Tibial nerve (tissue), 4 donors: ENCODE results near the gene AGK.
"Not testable (repeated sequence)": the region's sequence is repeated elsewhere in the genome, so short reads cannot be mapped to it uniquely, and the experiment has no call there.

Source experiments
- EP300 ChIP-seq, 2 donors: sonication (generic); formaldehyde crosslinking; IDR thresholded peaks; one replicate each; pipeline ENCODE4 v1.6.1; 2017; ENCODE audit warnings: antibody characterized with exemption in 2 of 2, mild to moderate bottlenecking in 1 of 2
- POLR2A ChIP-seq, 2 donors: fragments of 450-650 bp; IDR thresholded peaks; one replicate each; pipeline ENCODE4 v1.6.1; 2017; ENCODE audit warnings: antibody characterized with exemption in 2 of 2, mild to moderate bottlenecking in 2 of 2, moderate library complexity in 2 of 2
- TF ChIP-seq, protein P1 (sequence below), 5 experiments: fragments of 200-600 bp in 3 of 5; fragments of 450-650 bp in 2 of 5; sonication (generic) in 3 of 5; IDR thresholded peaks; one replicate each; pipeline ENCODE4 v1.5.1; 2016 to 2019; ENCODE audit warnings: antibody characterized with exemption in 5 of 5, mild to moderate bottlenecking in 3 of 5, moderate library complexity in 2 of 5

DNA sequence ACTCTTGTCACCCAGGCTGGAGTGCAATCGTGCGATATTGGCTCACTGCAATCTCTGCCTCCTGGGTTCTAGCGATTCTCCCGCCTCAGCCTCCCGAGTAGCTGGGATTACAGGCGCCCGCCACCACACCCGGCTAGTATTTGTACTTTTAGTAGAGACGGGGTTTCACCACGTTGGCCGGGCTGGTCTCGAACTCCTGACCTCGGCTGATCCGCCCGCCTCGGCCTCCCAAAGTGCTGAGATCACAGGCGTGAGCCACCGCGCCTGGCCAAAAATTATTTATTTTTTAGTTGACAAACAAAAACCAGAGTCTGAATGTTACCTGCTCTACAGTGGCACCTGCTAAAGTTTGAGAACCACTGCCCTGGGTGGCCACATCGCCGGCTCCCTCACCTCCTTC lies 96.5 kb downstream of the AGK start:
- TF ChIP-seq POLR2A, EP300 (IDR thresholded peaks at IDR 0.05): not testable (repeated sequence)
- TF ChIP-seq, protein P1, sequence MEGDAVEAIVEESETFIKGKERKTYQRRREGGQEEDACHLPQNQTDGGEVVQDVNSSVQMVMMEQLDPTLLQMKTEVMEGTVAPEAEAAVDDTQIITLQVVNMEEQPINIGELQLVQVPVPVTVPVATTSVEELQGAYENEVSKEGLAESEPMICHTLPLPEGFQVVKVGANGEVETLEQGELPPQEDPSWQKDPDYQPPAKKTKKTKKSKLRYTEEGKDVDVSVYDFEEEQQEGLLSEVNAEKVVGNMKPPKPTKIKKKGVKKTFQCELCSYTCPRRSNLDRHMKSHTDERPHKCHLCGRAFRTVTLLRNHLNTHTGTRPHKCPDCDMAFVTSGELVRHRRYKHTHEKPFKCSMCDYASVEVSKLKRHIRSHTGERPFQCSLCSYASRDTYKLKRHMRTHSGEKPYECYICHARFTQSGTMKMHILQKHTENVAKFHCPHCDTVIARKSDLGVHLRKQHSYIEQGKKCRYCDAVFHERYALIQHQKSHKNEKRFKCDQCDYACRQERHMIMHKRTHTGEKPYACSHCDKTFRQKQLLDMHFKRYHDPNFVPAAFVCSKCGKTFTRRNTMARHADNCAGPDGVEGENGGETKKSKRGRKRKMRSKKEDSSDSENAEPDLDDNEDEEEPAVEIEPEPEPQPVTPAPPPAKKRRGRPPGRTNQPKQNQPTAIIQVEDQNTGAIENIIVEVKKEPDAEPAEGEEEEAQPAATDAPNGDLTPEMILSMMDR (IDR thresholded peaks at IDR 0.05): not testable (repeated sequence)
